HepG2 (cell line): ENCODE data around the gene RBM45. TPM values are rescaled to one million over a fixed set of nuclear protein-coding genes. Genes with fewer than 3 reads are reported as not detected.

Source experiments
- CEBPG ChIP-seq: IDR thresholded peaks from 2 replicates; pipeline ENCODE4 v1.6.1; 2016
- ELF3 ChIP-seq: IDR thresholded peaks from 2 replicates; pipeline ENCODE4 v1.6.1; 2016; ENCODE audit warnings: missing genetic modification reagents, missing compliant biosample characterization
- EP300 ChIP-seq, 3 experiments: sonication (generic) in 1 of 3; formaldehyde crosslinking in 1 of 3; IDR thresholded peaks; 2 replicates each; pipeline versions ENCODE4 v1.5.1 to v1.6.1; 2011 to 2020; ENCODE audit warnings: low read depth in 2 of 3, low read length in 2 of 3, borderline replicate concordance in 1 of 3, improper control_type of control experiment in 1 of 3, mild to moderate bottlenecking in 1 of 3, missing genetic modification reagents in 1 of 3, moderate library complexity in 1 of 3
- FOSL2 ChIP-seq: sonication (generic); formaldehyde crosslinking; IDR thresholded peaks from 2 replicates; pipeline ENCODE4 v1.4.0; 2020; ENCODE audit warnings: missing genetic modification reagents
- FOXA3 ChIP-seq: IDR thresholded peaks from 2 replicates; pipeline ENCODE4 v1.6.1; 2016; ENCODE audit warnings: missing genetic modification reagents, missing compliant biosample characterization
- FOXP1 ChIP-seq, 2 experiments: fragments of 450-650 bp in 1 of 2; IDR thresholded peaks; 2 replicates each; pipeline ENCODE4 v1.6.1; 2017 to 2018; ENCODE audit warnings: antibody characterized with exemption in 1 of 2
- HMG20A ChIP-seq: IDR thresholded peaks from 2 replicates; pipeline ENCODE4 v1.6.1; 2016; ENCODE audit warnings: borderline replicate concordance
- MAF1 ChIP-seq: sonication (generic); formaldehyde crosslinking; IDR thresholded peaks from 2 replicates; pipeline ENCODE4 v1.5.0; 2020; ENCODE audit warnings: missing genetic modification reagents, borderline replicate concordance
- MED8 ChIP-seq: sonication (generic); formaldehyde crosslinking; IDR thresholded peaks from 2 replicates; pipeline ENCODE4 v1.8.1; 2023; ENCODE audit warnings: mild to moderate bottlenecking, missing genetic modification reagents; ENCODE audit not compliant: insufficient replicate concordance
- NCOA2 ChIP-seq: sonication (generic); formaldehyde crosslinking; IDR thresholded peaks from 2 replicates; pipeline ENCODE4 v1.8.0; 2022; ENCODE audit warnings: inconsistent platforms
- POLR2G ChIP-seq: fragments of 200-400 bp; formaldehyde crosslinking; IDR thresholded peaks from 2 replicates; pipeline ENCODE4 v1.6.1; 2018; ENCODE audit warnings: mild to moderate bottlenecking, low read depth, low read length, moderate library complexity
- SAP130 ChIP-seq: IDR thresholded peaks from 2 replicates; pipeline ENCODE4 v1.6.1; 2016; ENCODE audit warnings: low read depth
- SOX13 ChIP-seq, 3 experiments: fragments of 450-650 bp in 1 of 3; sonication (generic) in 1 of 3; formaldehyde crosslinking in 1 of 3; IDR thresholded peaks in 2 of 3; conservative IDR thresholded peaks in 1 of 3; 2 replicates each; pipeline versions ENCODE4 v1.5.0 to v1.6.1; 2016 to 2020; ENCODE audit warnings: antibody characterized with exemption in 1 of 3, mild to moderate bottlenecking in 1 of 3, missing compliant biosample characterization in 1 of 3, missing genetic modification reagents in 1 of 3, moderate library complexity in 1 of 3
- ZNF12 ChIP-seq: sonication (generic); formaldehyde crosslinking; IDR thresholded peaks from 2 replicates; pipeline ENCODE4 v1.5.0; 2020; ENCODE audit warnings: missing genetic modification reagents
- ZNF574 ChIP-seq: sonication (generic); formaldehyde crosslinking; IDR thresholded peaks from 2 replicates; pipeline ENCODE4 v1.4.0; 2020; ENCODE audit warnings: missing genetic modification reagents
- ZNF609 ChIP-seq: sonication (generic); formaldehyde crosslinking; IDR thresholded peaks from 2 replicates; pipeline ENCODE4 v1.4.0; 2020; ENCODE audit warnings: mild to moderate bottlenecking, missing genetic modification reagents, borderline replicate concordance
- ZNF710 ChIP-seq: sonication (generic); formaldehyde crosslinking; IDR thresholded peaks from 2 replicates; pipeline ENCODE4 v1.5.0; 2020; ENCODE audit warnings: mild to moderate bottlenecking, missing genetic modification reagents, borderline replicate concordance
- ZSCAN5A ChIP-seq: sonication (generic); formaldehyde crosslinking; IDR thresholded peaks from 2 replicates; pipeline ENCODE4 v1.8.0; 2022; ENCODE audit warnings: mild to moderate bottlenecking, missing genetic modification reagents, borderline replicate concordance
- polyA plus RNA-seq, 8 experiments: library from polyadenylated mRNA; depleted of rRNA in 3 of 8; stranded (reverse) in 7 of 8; unstranded in 1 of 8; fragments of >200 nt; fragmentation: Illumina TruSeq in 4 of 8; extraction: Trizol in 4 of 8; gene quantifications; 2 replicates each; pipeline versions ENCODE4 v1.2.1 to v1.2.3, GENCODE V29; 2011 to 2016; ENCODE audit warnings: low read depth in 4 of 8, missing spikeins in 1 of 8, mixed read lengths in 1 of 8; ENCODE audit not compliant: insufficient read depth in 1 of 8
- total RNA-seq, 5 experiments: library from RNA; depleted of rRNA; stranded (reverse); fragments of >200 nt; fragmentation: Illumina TruSeq; extraction: Trizol; gene quantifications; 2 replicates each; pipeline ENCODE4 v1.2.3, GENCODE V29; 2016; ENCODE audit warnings: low read depth in 1 of 5

RBM45 gene
- total and polyA plus RNA-seq, 2 of the 13 experiments (the other 11 are each of a cell fraction or from before 2014, with no cell fraction given): 5.7 to 25.2 TPM

GRCh38 chr2:178070824-178071223 is 41.4 kb upstream of the RBM45 start (continued):
- TF ChIP-seq EP300 (IDR thresholded peaks at IDR 0.05; ENCODE audit: low read depth in 2 of 2, low read length in 2 of 2) (peak in 1 of 2 experiments; percentile 59; a peak in 1 of 4 replicates), EP300 (CRISPR knock-in tag; IDR thresholded peaks at IDR 0.05; ENCODE audit: borderline replicate concordance) (peak; percentile 53; the same call in 1 of the 2 replicates), MED8 (no peak), CEBPG (peak; percentile 73), ELF3 (peak; percentile 82), POLR2G (no peak), ZNF609 (CRISPR knock-in tag) (no peak), ZNF12 (CRISPR knock-in tag) (0 out of 2 replicates have a peak, but pooled peaks have one; percentile 20), NCOA2 (CRISPR knock-in tag) (peak; percentile 72), FOSL2 (CRISPR knock-in tag) (peak; percentile 57), ZNF710 (CRISPR knock-in tag) (0 out of 2 replicates have a peak, but pooled peaks have one; percentile 24), SAP130 (CRISPR knock-in tag) (peak; percentile 58), HMG20A (CRISPR knock-in tag) (peak; percentile 50), SOX13 (IDR thresholded peaks at IDR 0.05) (no peak), SOX13 (CRISPR knock-in tag; conservative IDR thresholded peaks at IDR 0.05 in 1 of 2, IDR thresholded peaks at IDR 0.05 in 1 of 2) (peak in 1 of 2 experiments; percentile 79; a peak in 2 of 4 replicates), FOXP1 (IDR thresholded peaks at IDR 0.05) (no peak), FOXP1 (CRISPR knock-in tag; IDR thresholded peaks at IDR 0.05) (0 out of 2 replicates have a peak, but pooled peaks have one; percentile 12), ZNF574 (CRISPR knock-in tag) (no peak), ZSCAN5A (CRISPR knock-in tag) (no peak), MAF1 (no peak), FOXA3 (CRISPR knock-in tag) (peak; percentile 63; the same call in 1 of the 2 replicates)
